Neural progenitor cell (in vitro differentiated cells): ENCODE results near the gene CDH12. TPM values are rescaled to one million over a fixed set of nuclear protein-coding genes. Genes with fewer than 3 reads are reported as not detected.

Experiments used
- DNase-seq: peaks from one replicate; pipeline ENCODE4 v3.0.0-alpha.2; 2016; ENCODE audit warnings: low spot score
- H2AFZ ChIP-seq: fragments of 200-600 bp; sonication (generic); replicated peaks from 2 replicates; pipeline ENCODE4 v1.6.1; 2016; ENCODE audit warnings: antibody characterized with exemption
- H3F3A ChIP-seq: fragments of 200-600 bp; sonication (generic); 2 replicates; pipeline ENCODE4 v1.6.1; 2016; ENCODE audit warnings: antibody characterized with exemption, low read depth
- H3K27ac ChIP-seq: fragments of 200-600 bp; sonication (generic); 2 replicates; pipeline ENCODE4 v1.5.1; 2016; ENCODE audit warnings: mild to moderate bottlenecking
- H3K27me3 ChIP-seq: fragments of 200-600 bp; sonication (generic); 2 replicates; pipeline ENCODE4 v1.6.1; 2016; ENCODE audit warnings: mild to moderate bottlenecking, moderate library complexity
- H3K36me3 ChIP-seq: fragments of 200-600 bp; sonication (generic); 2 replicates; pipeline ENCODE4 v1.5.1; 2016
- H3K4me1 ChIP-seq: fragments of 200-600 bp; sonication (generic); 2 replicates; pipeline ENCODE4 v1.6.1; 2016; ENCODE audit warnings: mixed run types
- H3K4me2 ChIP-seq: fragments of 200-600 bp; sonication (generic); 2 replicates; pipeline ENCODE4 v1.6.1; 2016
- H3K4me3 ChIP-seq: fragments of 200-600 bp; sonication (generic); 2 replicates; pipeline ENCODE4 v1.5.1; 2016
- H3K79me2 ChIP-seq: fragments of 200-600 bp; sonication (generic); 2 replicates; pipeline ENCODE4 v1.6.1; 2016; ENCODE audit warnings: low read depth
- H3K9ac ChIP-seq: fragments of 200-600 bp; sonication (generic); 2 replicates; pipeline ENCODE4 v1.6.1; 2016
- H3K9me3 ChIP-seq: fragments of 200-600 bp; sonication (generic); 2 replicates; pipeline ENCODE4 v1.5.1; 2016; ENCODE audit warnings: low read depth
- H4K20me1 ChIP-seq: fragments of 200-600 bp; sonication (generic); 2 replicates; pipeline ENCODE4 v1.6.1; 2016; ENCODE audit warnings: low read depth
- H3K27ac Mint-ChIP-seq: 3 replicates; pipeline ENCODE4 v1.8.0; 2021; ENCODE audit warnings: mixed read lengths
- H3K27me3 Mint-ChIP-seq: 2 replicates; pipeline ENCODE4 v1.8.0; 2022; ENCODE audit warnings: low read depth, mild to moderate bottlenecking, inconsistent platforms, moderate library complexity, mixed read lengths; ENCODE audit not compliant: insufficient read depth
- H3K36me3 Mint-ChIP-seq: 3 replicates; pipeline ENCODE4 v1.8.0; 2021; ENCODE audit warnings: mixed read lengths
- H3K4me1 Mint-ChIP-seq: 3 replicates; pipeline ENCODE4 v1.8.0; 2021; ENCODE audit warnings: mixed read lengths
- H3K4me3 Mint-ChIP-seq: 3 replicates; pipeline ENCODE4 v1.8.0; 2021; ENCODE audit warnings: mild to moderate bottlenecking, moderate library complexity, mixed read lengths
- H3K9me3 Mint-ChIP-seq: 3 replicates; pipeline ENCODE4 v1.8.0; 2020; ENCODE audit warnings: mixed read lengths
- EZH2 ChIP-seq: fragments of 200-600 bp; sonication (generic); IDR thresholded peaks from 2 replicates; pipeline ENCODE4 v1.6.1; 2017; ENCODE audit warnings: antibody characterized with exemption, mild to moderate bottlenecking, moderate library complexity
- EZH2phosphoT487 ChIP-seq: fragments of 200-600 bp; sonication (generic); IDR thresholded peaks from 2 replicates; pipeline ENCODE4 v1.6.1; 2017; ENCODE audit warnings: antibody characterized with exemption
- total RNA-seq: library from RNA; depleted of rRNA; stranded (reverse); fragments of >200 nt; gene quantifications from 2 replicates; pipeline ENCODE4 v1.2.3, GENCODE V29; 2015; ENCODE audit warnings: low replicate concordance
- TF ChIP-seq, protein P1 (sequence below): fragments of 200-600 bp; sonication (generic); IDR thresholded peaks from 2 replicates; pipeline ENCODE4 v1.5.1; 2017; ENCODE audit warnings: antibody characterized with exemption, mild to moderate bottlenecking

The CDH12 gene
- total RNA-seq, 1 donor from 2014 or later: not detected

DNA sequence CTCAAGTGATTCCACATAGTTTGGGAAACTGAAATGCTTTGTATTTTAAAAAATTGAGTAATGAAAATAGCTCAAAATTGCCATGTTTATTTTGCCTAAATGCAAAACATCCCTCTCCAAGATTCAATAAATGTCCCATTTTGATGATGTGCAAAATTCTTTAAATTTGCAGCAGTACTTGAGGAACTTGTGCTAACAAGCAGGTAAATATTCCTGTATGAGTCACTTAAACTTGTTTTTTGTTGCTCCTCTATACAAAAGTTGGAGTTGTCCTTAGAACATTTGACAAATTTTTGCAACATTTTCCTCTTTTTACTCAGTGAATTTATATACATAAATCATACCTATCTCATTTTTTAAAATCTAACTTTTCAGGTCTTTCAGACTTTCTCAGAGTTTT, 280.2 kb downstream of the CDH12 start:
- H3K9me3 ChIP-seq: no peaks in the 10 kb centered on the region
- no peak for TF ChIP-seq EZH2phosphoT487
- no peak for TF ChIP-seq EZH2
- TF ChIP-seq, protein P1, sequence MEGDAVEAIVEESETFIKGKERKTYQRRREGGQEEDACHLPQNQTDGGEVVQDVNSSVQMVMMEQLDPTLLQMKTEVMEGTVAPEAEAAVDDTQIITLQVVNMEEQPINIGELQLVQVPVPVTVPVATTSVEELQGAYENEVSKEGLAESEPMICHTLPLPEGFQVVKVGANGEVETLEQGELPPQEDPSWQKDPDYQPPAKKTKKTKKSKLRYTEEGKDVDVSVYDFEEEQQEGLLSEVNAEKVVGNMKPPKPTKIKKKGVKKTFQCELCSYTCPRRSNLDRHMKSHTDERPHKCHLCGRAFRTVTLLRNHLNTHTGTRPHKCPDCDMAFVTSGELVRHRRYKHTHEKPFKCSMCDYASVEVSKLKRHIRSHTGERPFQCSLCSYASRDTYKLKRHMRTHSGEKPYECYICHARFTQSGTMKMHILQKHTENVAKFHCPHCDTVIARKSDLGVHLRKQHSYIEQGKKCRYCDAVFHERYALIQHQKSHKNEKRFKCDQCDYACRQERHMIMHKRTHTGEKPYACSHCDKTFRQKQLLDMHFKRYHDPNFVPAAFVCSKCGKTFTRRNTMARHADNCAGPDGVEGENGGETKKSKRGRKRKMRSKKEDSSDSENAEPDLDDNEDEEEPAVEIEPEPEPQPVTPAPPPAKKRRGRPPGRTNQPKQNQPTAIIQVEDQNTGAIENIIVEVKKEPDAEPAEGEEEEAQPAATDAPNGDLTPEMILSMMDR: no peak
- H3K9me3 Mint-ChIP-seq: peaks cover 2% of the 10 kb centered on the region
- H3K9ac ChIP-seq: no peak overlapping the region
- H3K4me3 ChIP-seq: no peak overlapping the region
- no peak overlapping the region for H3K27ac ChIP-seq
- H3K36me3 Mint-ChIP-seq: no peaks in the 10 kb centered on the region
- no peak overlapping the region for H3K4me3 Mint-ChIP-seq
- H3K36me3 ChIP-seq: no peaks in the 10 kb centered on the region
- H3F3A ChIP-seq: no peaks in the 10 kb centered on the region
- DNase-seq: no peak
- H4K20me1 ChIP-seq: no peaks in the 10 kb centered on the region
- H3K27me3 Mint-ChIP-seq: peaks cover 3% of the 10 kb centered on the region
- H3K4me2 ChIP-seq: no peak overlapping the region
- H3K4me1 ChIP-seq: no peaks in the 10 kb centered on the region
- H3K27ac Mint-ChIP-seq: no peak overlapping the region
- H3K27me3 ChIP-seq: no peaks in the 10 kb centered on the region
- H3K4me1 Mint-ChIP-seq: no peaks in the 10 kb centered on the region
- no peaks in the 10 kb centered on the region for H3K79me2 ChIP-seq
- H2AFZ ChIP-seq: no peak overlapping the region

DNA sequence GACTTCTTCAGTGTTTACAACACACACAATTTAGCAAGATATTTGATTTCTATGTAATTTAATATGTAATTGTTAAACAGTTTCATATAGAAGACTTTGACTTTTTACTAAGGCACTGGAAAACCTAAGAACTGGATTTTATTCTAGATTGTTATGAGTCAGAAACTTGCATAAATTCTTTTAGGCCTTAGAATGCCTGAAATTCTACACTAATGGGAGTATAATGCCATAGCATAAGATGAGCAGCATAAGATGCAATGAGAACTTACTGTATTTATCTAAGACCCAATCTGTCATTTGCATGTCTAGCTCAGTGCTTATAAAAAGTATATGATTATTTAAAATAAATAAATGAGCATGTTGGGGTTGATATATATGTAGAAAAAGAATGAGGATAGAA, 285.2 kb downstream of the CDH12 start:
- Mint-ChIP-seq H3K4me1 (no peaks in the 10 kb centered on the region), H3K27ac (no peak overlapping the region), H3K27me3 (peaks cover 3% of the 10 kb centered on the region)

DNA sequence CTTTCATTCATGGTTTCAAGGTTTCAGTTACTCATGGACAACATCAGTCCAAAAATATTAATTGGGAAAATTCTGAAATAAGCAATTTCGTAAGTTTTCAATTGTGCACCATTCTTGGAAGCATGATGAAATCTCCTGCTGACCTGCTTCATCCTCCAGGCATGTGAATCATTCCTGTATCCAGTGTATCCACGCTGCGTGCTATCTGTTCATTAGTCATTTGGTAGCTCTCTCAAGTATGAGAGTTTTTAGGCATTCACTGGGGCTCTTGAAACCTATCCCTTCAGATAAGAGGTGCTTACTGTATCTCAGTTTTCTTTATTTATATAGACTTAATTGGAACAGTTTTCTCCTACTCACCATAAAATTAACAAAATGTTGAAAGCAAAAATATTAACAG, 293.0 kb downstream of the CDH12 start:
- no peaks in the 10 kb centered on the region for H4K20me1 ChIP-seq
- no peak overlapping the region for H3K4me2 ChIP-seq
- H3K9me3 ChIP-seq: no peaks in the 10 kb centered on the region
- H3K9ac ChIP-seq: no peak overlapping the region
- no peak overlapping the region for H3K27ac Mint-ChIP-seq
- no peak for DNase-seq
- no peak overlapping the region for H3K27ac ChIP-seq
- no peaks in the 10 kb centered on the region for H3K9me3 Mint-ChIP-seq
- H3K27me3 ChIP-seq: no peaks in the 10 kb centered on the region
- TF ChIP-seq EZH2: no peak
- TF ChIP-seq, protein P1: no peak
- TF ChIP-seq EZH2phosphoT487: no peak
- H3F3A ChIP-seq: no peaks in the 10 kb centered on the region
- H3K4me1 Mint-ChIP-seq: no peaks in the 10 kb centered on the region
- H3K4me3 ChIP-seq: no peak overlapping the region
- H3K36me3 Mint-ChIP-seq: no peaks in the 10 kb centered on the region
- no peaks in the 10 kb centered on the region for H3K79me2 ChIP-seq
- no peaks in the 10 kb centered on the region for H3K4me1 ChIP-seq
- no peak overlapping the region for H2AFZ ChIP-seq
- H3K36me3 ChIP-seq: no peaks in the 10 kb centered on the region
- no peak overlapping the region for H3K4me3 Mint-ChIP-seq
- no peaks in the 10 kb centered on the region for H3K27me3 Mint-ChIP-seq

More for the DNA sequence above, 285.2 kb downstream of the CDH12 start:
- no peaks in the 10 kb centered on the region for H3K4me1 ChIP-seq
- no peaks in the 10 kb centered on the region for H3K36me3 ChIP-seq
- Mint-ChIP-seq H3K9me3 (peaks cover 2% of the 10 kb centered on the region), H3K36me3 (no peaks in the 10 kb centered on the region), H3K4me3 (no peak overlapping the region)
- H3F3A ChIP-seq: no peaks in the 10 kb centered on the region
- no peaks in the 10 kb centered on the region for H3K79me2 ChIP-seq
- H3K27ac ChIP-seq: no peak overlapping the region
- DNase-seq: no peak
- H3K4me3 ChIP-seq: no peak overlapping the region
- TF ChIP-seq, protein P1: no peak
- TF ChIP-seq EZH2phosphoT487 (no peak), EZH2 (no peak)
- H3K27me3 ChIP-seq: no peaks in the 10 kb centered on the region
- no peak overlapping the region for H3K9ac ChIP-seq
- H3K9me3 ChIP-seq: no peaks in the 10 kb centered on the region
- no peak overlapping the region for H3K4me2 ChIP-seq
- no peak overlapping the region for H2AFZ ChIP-seq
- no peaks in the 10 kb centered on the region for H4K20me1 ChIP-seq
